ENCODE results near the gene SMYD1. TPM values are rescaled to one million over a fixed set of nuclear protein-coding genes. Genes with fewer than 3 reads are reported as not detected.
A peak's percentile ranks its signal among the peaks of the same experiment; 100 is the strongest.

The SMYD1 gene
- total RNA-seq, 4 donors from 2014 or later: 2.0 to 37.0 (median 13.2) TPM

GRCh38 chr2:88148929-88149438 lies 81.4 kb downstream of the SMYD1 start:
- Histone ChIP-seq H3K36me3 (no peaks in the 10 kb centered on the region), H3K4me1 (no peaks in the 10 kb centered on the region), H3K27me3 (no peaks in the 10 kb centered on the region), H3K4me3 (no peak overlapping the region), H3K27ac (no peak overlapping the region), H3K9me3 (peaks cover 0 to 46% (median 0%) of the 10 kb centered on the region in 3 donors)
- no peak for TF ChIP-seq POLR2AphosphoS5 (IDR thresholded peaks at IDR 0.05)
- no peak for TF ChIP-seq CTCF (IDR thresholded peaks at IDR 0.05)
- TF ChIP-seq EP300 (IDR thresholded peaks at IDR 0.05): no peak
- TF ChIP-seq POLR2A (IDR thresholded peaks at IDR 0.05): no peak
- no peak for ATAC-seq

- H3K4me3 ChIP-seq: no peak overlapping the region
- ATAC-seq: no peak
- no peak for TF ChIP-seq POLR2AphosphoS5 (IDR thresholded peaks at IDR 0.05)
- TF ChIP-seq CTCF (IDR thresholded peaks at IDR 0.05): no peak
- no peak for TF ChIP-seq POLR2A (IDR thresholded peaks at IDR 0.05)
- no peak for TF ChIP-seq EP300 (IDR thresholded peaks at IDR 0.05)
- peaks cover 0 to 7% (median 0%) of the 10 kb centered on the region in 3 donors for H3K4me1 ChIP-seq
- H3K27me3 ChIP-seq: no peaks in the 10 kb centered on the region
- no peak overlapping the region for H3K27ac ChIP-seq
- WGBS, 2 donors (ENCODE audit: low coverage in 1 of 2): 0 to 56% methylated on average over 1 to 2 of the region's 3 CpGs
- no peaks in the 10 kb centered on the region for H3K36me3 ChIP-seq
- no peaks in the 10 kb centered on the region for H3K9me3 ChIP-seq
Observed at GRCh38 chr2:88159481-88159880, 91.9 kb downstream of the SMYD1 start.

- H3K27ac ChIP-seq: no peak overlapping the region
- 25 to 50% methylated on average over 2 to 4 of the region's 5 CpGs for WGBS, 2 donors (ENCODE audit: low coverage in 1 of 2)
- H3K9me3 ChIP-seq: no peaks in the 10 kb centered on the region
- no peaks in the 10 kb centered on the region for H3K27me3 ChIP-seq
- ATAC-seq: peak; percentile 61
- H3K4me3 ChIP-seq: no peak overlapping the region
- H3K4me1 ChIP-seq: peaks cover 0 to 12% (median 0%) of the 10 kb centered on the region in 3 donors
- no peaks in the 10 kb centered on the region for H3K36me3 ChIP-seq
- TF ChIP-seq CTCF (IDR thresholded peaks at IDR 0.05) (peak; percentile 78 to 87 (median 82)), POLR2AphosphoS5 (IDR thresholded peaks at IDR 0.05) (no peak)
Observed at GRCh38 chr2:88159955-88160415, 92.4 kb downstream of the SMYD1 start.

GRCh38 chr2:88160517-88160916 lies 92.9 kb downstream of the SMYD1 start:
- no peak for ATAC-seq
- Histone ChIP-seq H3K4me1 (peaks cover 0 to 17% (median 0%) of the 10 kb centered on the region in 3 donors), H3K36me3 (no peaks in the 10 kb centered on the region), H3K27ac (no peak overlapping the region), H3K27me3 (no peaks in the 10 kb centered on the region), H3K4me3 (no peak overlapping the region), H3K9me3 (no peaks in the 10 kb centered on the region)
- WGBS, 2 donors (ENCODE audit: low coverage in 1 of 2): 84 to 96% methylated on average over 5 to 6 of the region's 7 CpGs
- TF ChIP-seq POLR2AphosphoS5 (IDR thresholded peaks at IDR 0.05) (no peak), EP300 (IDR thresholded peaks at IDR 0.05) (no peak), POLR2A (IDR thresholded peaks at IDR 0.05) (no peak), CTCF (IDR thresholded peaks at IDR 0.05) (no peak)

- ATAC-seq: no peak
- Histone ChIP-seq H3K36me3 (no peaks in the 10 kb centered on the region), H3K27ac (no peak overlapping the region), H3K9me3 (no peaks in the 10 kb centered on the region), H3K4me1 (peaks cover 0 to 28% (median 3%) of the 10 kb centered on the region in 3 donors), H3K4me3 (no peak overlapping the region), H3K27me3 (no peaks in the 10 kb centered on the region)
- 76 to 81% methylated on average over 7 to 11 of the region's 11 CpGs for WGBS, 2 donors (ENCODE audit: low coverage in 1 of 2)
- TF ChIP-seq CTCF (IDR thresholded peaks at IDR 0.05) (no peak), EP300 (IDR thresholded peaks at IDR 0.05) (no peak), POLR2AphosphoS5 (IDR thresholded peaks at IDR 0.05) (no peak), POLR2A (IDR thresholded peaks at IDR 0.05) (no peak)
Observed at GRCh38 chr2:88161446-88162244, 94.0 kb downstream of the SMYD1 start.
